B cell (primary cell): ENCODE measurements around the gene RAP1GAP2. TPM values are rescaled to one million over a fixed set of nuclear protein-coding genes. Genes with fewer than 3 reads are reported as not detected.

ENCODE experiments used
- ATAC-seq: fragments of 200-7000 bp; cut with Tn5 transposase; one replicate; pipeline ENCODE4 v1.10.0; 2021; ENCODE audit warnings: low read depth, mild to moderate bottlenecking, moderate number of reproducible peaks, moderate library complexity
- CTCF ChIA-PET: fragments of 350-600 bp; sonication (Branson Sonifier 250); formaldehyde crosslinking; loops from one replicate; lab custom pipeline; 2021; ENCODE audit warnings: antibody characterized with exemption, inconsistent platforms; lab: Charles Lee
- POLR2A ChIA-PET: fragments of 350-600 bp; sonication (Branson Sonifier 250); formaldehyde crosslinking; loops from one replicate; lab custom pipeline; 2021; ENCODE audit warnings: antibody characterized with exemption; lab: Charles Lee
- DNase-seq: peaks from one replicate; pipeline ENCODE4 v3.0.0; 2013
- H2AFZ ChIP-seq: 2 replicates; pipeline ENCODE4 v1.6.1; 2012; ENCODE audit warnings: mild to moderate bottlenecking, low read depth, low read length; ENCODE audit not compliant: insufficient read depth, poor library complexity, severe bottlenecking
- H3K27ac ChIP-seq, 2 donors: 1 replicate in 1 of 2; 2 replicates in 1 of 2; pipeline ENCODE4 v1.5.1; 2012 to 2013; ENCODE audit warnings: low read length in 2 of 2, mild to moderate bottlenecking in 2 of 2, moderate library complexity in 1 of 2
- H3K27me3 ChIP-seq, 4 experiments: fragments of 200-600 bp in 1 of 4; sonication (generic) in 1 of 4; replicated peaks in 1 of 4; 1 replicate in 2 of 4; 2 replicates in 2 of 4; pipeline versions ENCODE4 v1.6.1 to v1.7.0; 2013 to 2016; ENCODE audit warnings: low read length in 3 of 4, mild to moderate bottlenecking in 2 of 4, mixed read lengths in 1 of 4, moderate library complexity in 1 of 4; ENCODE audit not compliant: insufficient read depth in 4 of 4, control insufficient read depth in 3 of 4; ENCODE audit errors: control extremely low read depth in 1 of 4
- H3K36me3 ChIP-seq, 2 experiments: replicated peaks in 1 of 2; 1 replicate in 1 of 2; 2 replicates in 1 of 2; pipeline versions ENCODE4 v1.6.1 to v1.7.1; 2013; ENCODE audit warnings: low read length in 1 of 2; ENCODE audit not compliant: insufficient read depth in 2 of 2, control insufficient read depth in 1 of 2; ENCODE audit errors: control extremely low read depth in 1 of 2, extremely low read depth in 1 of 2
- H3K4me1 ChIP-seq, 2 donors: fragments of 200-600 bp in 1 of 2; sonication (generic) in 1 of 2; 1 replicate in 1 of 2; 2 replicates in 1 of 2; pipeline versions ENCODE4 v1.5.1 to v1.6.1; 2013 to 2017; ENCODE audit warnings: low read length in 2 of 2; ENCODE audit not compliant: control insufficient read depth in 2 of 2, insufficient read depth in 2 of 2
- H3K4me2 ChIP-seq: replicated peaks from 2 replicates; pipeline ENCODE3; 2012; ENCODE audit warnings: mild to moderate bottlenecking, low read depth, low read length; ENCODE audit not compliant: poor library complexity, severe bottlenecking
- H3K4me3 ChIP-seq, 5 experiments: fragments of 200-600 bp in 1 of 5; sonication (generic) in 1 of 5; 1 replicate in 3 of 5; 2 replicates in 2 of 5; pipeline versions ENCODE4 v1.5.1 to v1.7.0; 2011 to 2016; ENCODE audit warnings: low read length in 4 of 5, mild to moderate bottlenecking in 4 of 5, low read depth in 2 of 5, control low read depth in 1 of 5, moderate library complexity in 1 of 5; ENCODE audit not compliant: insufficient read depth in 1 of 5; ENCODE audit errors: control extremely low read depth in 1 of 5, extremely low read depth in 1 of 5
- H3K79me2 ChIP-seq: fragments of 200-600 bp; sonication (generic); one replicate; pipeline ENCODE4 v1.6.0; 2016; ENCODE audit warnings: low read length; ENCODE audit not compliant: control insufficient read depth, insufficient read depth
- H3K9ac ChIP-seq: fragments of 200-600 bp; sonication (generic); 2 replicates; pipeline ENCODE4 v1.6.1; 2017; ENCODE audit warnings: mild to moderate bottlenecking, low read length, moderate library complexity
- H3K9me3 ChIP-seq, 3 donors: one replicate each; pipeline versions ENCODE4 v1.6.1 to v1.7.1; 2013; ENCODE audit warnings: low read length in 2 of 3; ENCODE audit not compliant: control insufficient read depth in 2 of 3, insufficient read depth in 1 of 3; ENCODE audit errors: control extremely low read depth in 1 of 3
- H4K20me1 ChIP-seq: 2 replicates; pipeline ENCODE4 v1.6.0; 2012; ENCODE audit warnings: mild to moderate bottlenecking, low read length; ENCODE audit not compliant: insufficient read depth, control insufficient read depth, poor library complexity, severe bottlenecking
- H3K27ac Mint-ChIP-seq: one replicate; pipeline ENCODE4 v1.8.0; 2021; ENCODE audit warnings: mixed read lengths
- H3K27me3 Mint-ChIP-seq: one replicate; pipeline ENCODE4 v1.8.0; 2021; ENCODE audit warnings: mixed read lengths
- H3K4me1 Mint-ChIP-seq: one replicate; pipeline ENCODE4 v1.8.0; 2021; ENCODE audit warnings: mixed read lengths
- H3K4me3 Mint-ChIP-seq: one replicate; pipeline ENCODE4 v1.8.0; 2021; ENCODE audit warnings: mixed read lengths
- H3K9me3 Mint-ChIP-seq: one replicate; pipeline ENCODE4 v1.8.0; 2022; ENCODE audit warnings: mixed read lengths; ENCODE audit not compliant: insufficient read depth
- EZH2 ChIP-seq: IDR thresholded peaks from 2 replicates; pipeline ENCODE4 v1.6.1; 2012; ENCODE audit warnings: borderline replicate concordance, low read depth, mild to moderate bottlenecking, moderate library complexity, low read length; ENCODE audit not compliant: insufficient read depth, poor library complexity, severe bottlenecking
- WGBS: methylation state at CpG from one replicate; pipeline ENCODE4 v1.1.5; 2013; ENCODE audit warnings: missing lambda C conversion rate; ENCODE audit not compliant: insufficient coverage; 5-methylcytosine and 5-hydroxymethylcytosine counted together
- intact Hi-C: fragments of 100-400 bp; cut with micrococcal nuclease; formaldehyde crosslinking; loops from one replicate; pipeline ENCODE4 v1.10.0; 2022
- polyA plus RNA-seq: library from polyadenylated mRNA; depleted of rRNA; stranded (reverse); fragments of >200 nt; gene quantifications from 2 replicates; pipeline ENCODE4 v1.2.3, GENCODE V29; 2012
- total RNA-seq, 2 donors: library from RNA; stranded (reverse); fragments of 120-200 nt in 1 of 2; gene quantifications; 1 replicate in 1 of 2; 2 replicates in 1 of 2; pipeline versions ENCODE4 v1.2.3 to v1.2.4, GENCODE V29; 2013 to 2022
- TF ChIP-seq, protein P1 (sequence below): fragments of 200-600 bp; IDR thresholded peaks from one replicate; pipeline ENCODE4 v1.8.0; 2022; ENCODE audit warnings: antibody characterized with exemption, mild to moderate bottlenecking

RAP1GAP2 gene
- total and polyA plus RNA-seq, 2 donors (not counting 1 experiment from before 2014, with no cell fraction given), result 14.9 to 16.4 TPM

DNA sequence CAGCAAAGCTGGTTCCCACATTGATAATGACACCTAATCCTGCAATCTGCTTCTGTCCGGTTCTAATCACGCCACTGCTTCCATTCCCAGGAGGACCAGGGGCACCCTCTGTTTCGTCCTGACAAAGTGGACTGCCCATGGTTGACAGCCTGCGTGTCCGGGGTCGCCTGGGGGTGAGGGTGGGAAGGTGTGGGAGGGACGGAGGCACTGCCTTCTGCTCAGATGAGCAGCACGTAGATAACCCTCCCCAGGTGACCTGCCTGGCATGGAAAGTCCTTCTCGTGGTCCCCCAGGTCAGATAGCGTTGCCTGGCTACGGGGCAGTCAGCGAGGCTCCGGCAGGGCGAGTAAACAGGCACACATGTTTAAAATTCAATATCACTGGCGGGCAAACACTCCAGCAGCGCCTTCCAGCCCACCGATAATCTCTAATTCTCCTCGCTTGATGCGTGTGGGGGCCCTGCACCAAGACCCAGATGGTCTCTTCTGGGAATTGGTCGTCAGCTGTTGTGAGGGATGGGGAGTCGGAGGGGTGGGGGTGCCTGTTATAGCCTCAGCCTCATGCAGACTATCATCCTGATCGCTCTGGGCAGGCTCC lies 132.2 kb downstream of the RAP1GAP2 start:
- peaks cover 8% of the 10 kb centered on the region for H4K20me1 ChIP-seq

More for the DNA sequence above, 132.2 kb downstream of the RAP1GAP2 start:
- H3K79me2 ChIP-seq, result peaks cover 5% of the 10 kb centered on the region
- ATAC-seq, result no peak
- no peaks in the 10 kb centered on the region for H3K27me3 ChIP-seq
- no peak overlapping the region for H3K4me3 ChIP-seq
- peaks cover 0 to 6% (median 0%) of the 10 kb centered on the region in 3 donors for H3K9me3 ChIP-seq
- no peak overlapping the region for H3K27ac Mint-ChIP-seq
- H3K36me3 ChIP-seq, result no peaks in the 10 kb centered on the region
- POLR2A ChIA-PET, result no interaction called here
- no peak overlapping the region for H3K9ac ChIP-seq
- peaks cover 28% of the 10 kb centered on the region for H3K4me1 Mint-ChIP-seq
- TF ChIP-seq, protein P1, sequence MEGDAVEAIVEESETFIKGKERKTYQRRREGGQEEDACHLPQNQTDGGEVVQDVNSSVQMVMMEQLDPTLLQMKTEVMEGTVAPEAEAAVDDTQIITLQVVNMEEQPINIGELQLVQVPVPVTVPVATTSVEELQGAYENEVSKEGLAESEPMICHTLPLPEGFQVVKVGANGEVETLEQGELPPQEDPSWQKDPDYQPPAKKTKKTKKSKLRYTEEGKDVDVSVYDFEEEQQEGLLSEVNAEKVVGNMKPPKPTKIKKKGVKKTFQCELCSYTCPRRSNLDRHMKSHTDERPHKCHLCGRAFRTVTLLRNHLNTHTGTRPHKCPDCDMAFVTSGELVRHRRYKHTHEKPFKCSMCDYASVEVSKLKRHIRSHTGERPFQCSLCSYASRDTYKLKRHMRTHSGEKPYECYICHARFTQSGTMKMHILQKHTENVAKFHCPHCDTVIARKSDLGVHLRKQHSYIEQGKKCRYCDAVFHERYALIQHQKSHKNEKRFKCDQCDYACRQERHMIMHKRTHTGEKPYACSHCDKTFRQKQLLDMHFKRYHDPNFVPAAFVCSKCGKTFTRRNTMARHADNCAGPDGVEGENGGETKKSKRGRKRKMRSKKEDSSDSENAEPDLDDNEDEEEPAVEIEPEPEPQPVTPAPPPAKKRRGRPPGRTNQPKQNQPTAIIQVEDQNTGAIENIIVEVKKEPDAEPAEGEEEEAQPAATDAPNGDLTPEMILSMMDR, result no peak
- TF ChIP-seq EZH2, result no peak
- intact Hi-C loops, result no loop called here
- no peak overlapping the region for H3K4me3 Mint-ChIP-seq
- H3K27me3 Mint-ChIP-seq, result no peaks in the 10 kb centered on the region
- no peak overlapping the region for H3K4me2 ChIP-seq
- CTCF ChIA-PET, result interaction anchor here (0.7 kb wide), 2 partner anchors 80 to 84 kb away, joined by 3 read pairs; no protein-coding TSS in a partner anchor
- no peak overlapping the region for H2AFZ ChIP-seq
- H3K27ac ChIP-seq, result no peak overlapping the region
- WGBS, result 94% methylated on average over 17 of the region's 22 CpGs
- H3K9me3 Mint-ChIP-seq, result no peaks in the 10 kb centered on the region
- peaks cover 24 to 28% of the 10 kb centered on the region in 2 donors for H3K4me1 ChIP-seq
- DNase-seq, result no peak
